ENCODE results near the gene PACSIN3.
A peak's percentile ranks its signal among the peaks of the same experiment; 100 is the strongest.
"Not testable (repeated sequence)": the region's sequence is repeated elsewhere in the genome, so short reads cannot be mapped to it uniquely, and the experiment has no call there.

The PACSIN3 gene

GRCh38 chr11:47191137-47191536 lies 4.9 kb upstream of the PACSIN3 start:
- DNase-seq: not testable (repeated sequence)

GRCh38 chr11:47189100-47189834 lies 3.0 kb upstream of the PACSIN3 start:
- no peak for DNase-seq

GRCh38 chr11:47188259-47188658 lies 2.0 kb upstream of the PACSIN3 start:
- DNase-seq: no peak

GRCh38 chr11:47187723-47188122 lies 1.5 kb upstream of the PACSIN3 start:
- DNase-seq: no peak

GRCh38 chr11:47186700-47187695 lies 764 bp upstream of the PACSIN3 start:
- DNase-seq: peak; percentile 26

GRCh38 chr11:47185305-47186075 lies 744 bp downstream of the PACSIN3 start:
- DNase-seq: no peak

GRCh38 chr11:47184711-47185304 lies 1.4 kb downstream of the PACSIN3 start:
- no peak for DNase-seq

- no peak for DNase-seq
Observed at GRCh38 chr11:47183969-47184368, 2.3 kb downstream of the PACSIN3 start.

- no peak for DNase-seq
Observed at GRCh38 chr11:47183031-47183856, 3.0 kb downstream of the PACSIN3 start.

GRCh38 chr11:47182380-47182779 lies 3.9 kb downstream of the PACSIN3 start:
- DNase-seq: no peak

GRCh38 chr11:47181271-47181670 lies 5.0 kb downstream of the PACSIN3 start:
- DNase-seq: no peak

GRCh38 chr11:47180006-47180787 lies 6.0 kb downstream of the PACSIN3 start:
- no peak for DNase-seq

- peak; percentile 46 for DNase-seq
Observed at GRCh38 chr11:47179655-47179991, 6.6 kb downstream of the PACSIN3 start.

GRCh38 chr11:47178737-47179654 lies 7.2 kb downstream of the PACSIN3 start:
- no peak for DNase-seq

- no peak for DNase-seq
Observed at GRCh38 chr11:47178316-47178715, 7.9 kb downstream of the PACSIN3 start.

GRCh38 chr11:47177846-47178245 lies 8.4 kb downstream of the PACSIN3 start:
- DNase-seq: no peak

- peak; percentile 86 for DNase-seq
Observed at GRCh38 chr11:47177229-47177845, 8.9 kb downstream of the PACSIN3 start.

- DNase-seq: peak; percentile 97
Observed at GRCh38 chr11:47176328-47177228, 9.7 kb downstream of the PACSIN3 start, which contains the start of gene ARFGAP2. ARFGAP2 (minus strand) TSS chr11:47176879; CDS start chr11:47176853, 26 bp downstream.

Data from CD4-positive, alpha-beta T cell treated with Interferon gamma for 1 hour (primary cell).